ENCODE data around the gene MTNR1A.

- no peak for TF ChIP-seq CTCF (IDR thresholded peaks at IDR 0.05; ENCODE audit: low read depth, low read length, poor library complexity, severe bottlenecking)
- no peak for TF ChIP-seq EZH2phosphoT487 (IDR thresholded peaks at IDR 0.05; ENCODE audit: borderline replicate concordance, low read length)
Observed at GRCh38 chr4:186537843-186538521, 17.4 kb downstream of the MTNR1A start.
